ENCODE measurements around the gene C19orf47.

C19orf47 gene

DNA sequence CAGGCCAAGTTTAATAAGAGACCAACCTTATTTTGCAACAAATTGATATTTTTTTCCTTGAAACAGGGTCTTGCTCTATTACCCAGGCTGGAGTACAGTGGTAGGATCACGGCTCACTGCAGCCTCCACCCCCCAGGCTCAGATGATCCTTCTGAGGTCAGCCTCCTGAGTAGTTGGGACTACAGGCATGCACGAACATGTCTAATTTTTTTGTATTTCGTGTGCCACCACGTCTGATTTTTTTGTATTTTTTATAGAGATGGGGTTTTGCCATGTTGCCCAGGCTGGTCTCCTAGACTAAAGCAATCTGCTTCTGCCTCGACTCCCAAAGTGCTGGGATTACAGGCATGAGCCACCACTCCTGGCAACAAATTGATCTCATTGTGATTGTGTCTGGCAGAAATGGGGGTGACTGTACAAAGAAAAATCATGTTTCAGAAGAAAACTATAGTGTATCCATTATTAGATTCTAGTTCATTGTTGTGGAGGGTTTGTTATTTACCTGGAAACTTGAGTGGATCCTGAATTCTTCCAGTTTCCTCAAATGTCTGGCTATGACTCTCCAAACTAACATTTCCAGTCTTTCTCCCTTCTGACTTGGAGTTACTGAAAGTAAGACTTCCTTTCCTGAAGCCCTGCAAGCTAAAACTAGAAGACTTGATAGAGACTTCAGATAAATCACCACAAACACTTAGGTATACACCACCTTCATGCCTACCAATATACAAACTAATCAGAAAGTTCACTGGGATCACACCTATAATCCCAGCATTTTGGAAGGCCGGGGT lies 45.8 kb downstream of the C19orf47 start:
- no peaks in the 10 kb centered on the region for H3K9me3 Mint-ChIP-seq
- H3K27ac Mint-ChIP-seq = no peak overlapping the region
- H3K4me3 Mint-ChIP-seq = no peak overlapping the region
- H3K27me3 Mint-ChIP-seq (ENCODE audit: low read depth, poor library complexity) = peaks cover 3% of the 10 kb centered on the region
- no peak for DNase-seq
- no peak for TF ChIP-seq CTCF (IDR thresholded peaks at IDR 0.05)
- no peaks in the 10 kb centered on the region for H3K36me3 Mint-ChIP-seq (ENCODE audit: low read depth)
- H3K4me1 Mint-ChIP-seq = peaks cover 6% of the 10 kb centered on the region

DNA sequence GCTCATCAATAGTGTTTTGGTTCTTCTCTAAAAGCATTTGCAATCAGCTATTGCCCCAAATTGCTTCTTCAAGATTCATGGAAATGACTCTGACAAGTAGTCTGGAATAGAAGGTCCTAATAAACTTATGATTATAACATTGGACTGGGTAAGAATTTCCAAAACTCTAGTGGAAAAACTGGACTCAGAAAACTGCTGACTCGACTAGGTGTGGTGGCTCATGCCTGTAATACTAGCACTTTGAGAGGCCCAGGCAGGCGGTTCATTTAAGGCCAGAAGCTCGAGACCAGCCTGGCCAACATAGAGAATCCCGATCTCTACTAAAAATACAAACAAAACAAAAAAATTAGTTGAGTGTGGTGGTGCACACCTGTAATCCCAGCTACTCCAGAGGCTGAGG lies 47.5 kb downstream of the C19orf47 start:
- Mint-ChIP-seq H3K4me1 (peaks cover 5% of the 10 kb centered on the region), H3K9me3 (no peaks in the 10 kb centered on the region), H3K36me3 (ENCODE audit: low read depth) (no peaks in the 10 kb centered on the region), H3K27ac (no peak overlapping the region), H3K27me3 (ENCODE audit: low read depth, poor library complexity) (peaks cover 3% of the 10 kb centered on the region), H3K4me3 (no peak overlapping the region)
- no peak for DNase-seq
- no peak for TF ChIP-seq CTCF (IDR thresholded peaks at IDR 0.05)

DNA sequence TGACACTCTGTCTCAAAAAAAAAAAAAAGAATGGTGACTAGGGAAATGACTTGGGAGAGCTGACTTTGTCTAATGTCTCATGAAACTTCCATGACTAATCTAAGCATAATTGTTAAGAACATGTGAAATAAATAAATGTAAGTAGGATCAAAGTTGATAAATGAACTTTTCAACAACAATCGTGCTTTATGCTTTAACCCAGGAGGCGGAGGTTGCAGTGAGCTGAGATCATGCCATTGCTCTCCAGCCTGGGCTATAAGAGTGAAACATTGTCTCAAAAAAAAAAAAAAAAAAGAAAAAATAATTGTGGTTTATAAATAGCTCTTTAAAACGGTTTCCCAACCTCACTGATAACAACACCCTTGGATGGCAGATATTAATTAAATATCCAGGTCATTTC lies 50.2 kb downstream of the C19orf47 start:
- Mint-ChIP-seq H3K9me3 (no peaks in the 10 kb centered on the region), H3K4me3 (no peak overlapping the region), H3K27ac (no peak overlapping the region), H3K36me3 (ENCODE audit: low read depth) (no peaks in the 10 kb centered on the region), H3K4me1 (peaks cover 11% of the 10 kb centered on the region), H3K27me3 (ENCODE audit: low read depth, poor library complexity) (no peaks in the 10 kb centered on the region)
- no peak for TF ChIP-seq CTCF (IDR thresholded peaks at IDR 0.05)
- no peak for DNase-seq

DNA sequence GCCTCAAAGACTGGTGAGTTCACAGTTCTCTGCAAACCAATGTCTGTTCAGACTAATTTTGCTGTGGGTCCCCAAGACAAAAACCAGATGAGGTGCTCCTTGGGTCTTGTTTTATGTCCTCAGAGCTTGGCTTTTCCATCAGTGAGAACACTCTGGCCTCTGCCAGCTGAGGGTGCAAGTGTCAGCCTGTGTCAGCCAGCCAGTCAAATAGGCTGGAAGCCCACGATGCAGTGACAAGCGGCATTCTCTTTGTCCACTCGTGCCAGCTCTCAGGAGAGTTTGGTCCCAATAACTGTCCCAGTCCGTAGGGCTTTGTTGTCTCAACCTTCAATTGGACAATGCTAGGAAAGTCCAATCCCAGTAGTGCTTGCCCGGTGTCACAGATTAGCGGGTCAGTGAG lies 53.6 kb downstream of the C19orf47 start:
- no peak overlapping the region for H3K27ac Mint-ChIP-seq
- DNase-seq = no peak
- no peak for TF ChIP-seq CTCF (IDR thresholded peaks at IDR 0.05)
- H3K4me1 Mint-ChIP-seq = peaks cover 11% of the 10 kb centered on the region
- H3K27me3 Mint-ChIP-seq (ENCODE audit: low read depth, poor library complexity) = no peaks in the 10 kb centered on the region
- H3K4me3 Mint-ChIP-seq = no peak overlapping the region
- H3K36me3 Mint-ChIP-seq (ENCODE audit: low read depth) = no peaks in the 10 kb centered on the region
- no peaks in the 10 kb centered on the region for H3K9me3 Mint-ChIP-seq

- H3K27ac Mint-ChIP-seq = peak overlapping the region; percentile 100
- peaks cover 45% of the 10 kb centered on the region for H3K4me1 Mint-ChIP-seq
- DNase-seq = no peak
- no peaks in the 10 kb centered on the region for H3K9me3 Mint-ChIP-seq
- no peaks in the 10 kb centered on the region for H3K36me3 Mint-ChIP-seq (ENCODE audit: low read depth)
- H3K27me3 Mint-ChIP-seq (ENCODE audit: low read depth, poor library complexity) = peaks cover 3% of the 10 kb centered on the region
- peak overlapping the region; percentile 95 for H3K4me3 Mint-ChIP-seq
- no peak for TF ChIP-seq CTCF (IDR thresholded peaks at IDR 0.05)
Observed at GRCh38 chr19:40286971-40287421, 61.2 kb downstream of the C19orf47 start.
